SKM-1 (cell line): ENCODE results near the gene LINC01488.

Source experiments
- DNase-seq: peaks from one replicate; lab custom pipeline; 2025; ENCODE audit not compliant: unreplicated experiment; lab: John Stamatoyannopoulos, UW

The LINC01488 gene

GRCh38 chr11:69508974-69509373 is 27.5 kb downstream of the LINC01488 start:
- no peak for DNase-seq

DNA sequence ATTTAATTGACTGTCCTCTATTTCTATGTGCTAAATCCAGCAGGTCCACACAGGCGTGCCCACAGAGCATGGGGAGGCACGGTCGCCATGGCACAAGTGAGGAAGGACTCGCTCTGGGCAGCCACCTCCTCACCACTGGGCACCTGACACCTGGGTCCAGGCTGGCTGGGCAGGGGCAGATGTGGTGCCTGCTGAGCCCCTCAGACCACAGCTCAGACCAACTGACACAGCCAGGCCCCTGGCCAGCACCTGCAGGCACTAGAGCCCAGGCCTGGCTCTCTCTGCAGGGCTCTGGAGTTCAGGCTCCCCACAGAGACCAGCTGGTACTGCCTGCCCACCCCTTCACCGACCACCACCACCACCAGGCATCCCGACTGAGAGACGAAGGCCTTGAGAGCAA is 27.9 kb downstream of the LINC01488 start:
- no peak for DNase-seq

- DNase-seq: no peak
These were observed 28.5 kb downstream of the LINC01488 start for GRCh38 chr11:69509846-69510390.

GRCh38 chr11:69510471-69511357 is 29.3 kb downstream of the LINC01488 start:
- no peak for DNase-seq

- no peak for DNase-seq
These were observed 30.0 kb downstream of the LINC01488 start for GRCh38 chr11:69511358-69512055.

GRCh38 chr11:69512136-69512535 is 30.7 kb downstream of the LINC01488 start:
- no peak for DNase-seq

- no peak for DNase-seq
These were observed 31.3 kb downstream of the LINC01488 start for GRCh38 chr11:69512790-69513189.

- no peak for DNase-seq
These were observed 31.7 kb downstream of the LINC01488 start for GRCh38 chr11:69513196-69513595.

DNA sequence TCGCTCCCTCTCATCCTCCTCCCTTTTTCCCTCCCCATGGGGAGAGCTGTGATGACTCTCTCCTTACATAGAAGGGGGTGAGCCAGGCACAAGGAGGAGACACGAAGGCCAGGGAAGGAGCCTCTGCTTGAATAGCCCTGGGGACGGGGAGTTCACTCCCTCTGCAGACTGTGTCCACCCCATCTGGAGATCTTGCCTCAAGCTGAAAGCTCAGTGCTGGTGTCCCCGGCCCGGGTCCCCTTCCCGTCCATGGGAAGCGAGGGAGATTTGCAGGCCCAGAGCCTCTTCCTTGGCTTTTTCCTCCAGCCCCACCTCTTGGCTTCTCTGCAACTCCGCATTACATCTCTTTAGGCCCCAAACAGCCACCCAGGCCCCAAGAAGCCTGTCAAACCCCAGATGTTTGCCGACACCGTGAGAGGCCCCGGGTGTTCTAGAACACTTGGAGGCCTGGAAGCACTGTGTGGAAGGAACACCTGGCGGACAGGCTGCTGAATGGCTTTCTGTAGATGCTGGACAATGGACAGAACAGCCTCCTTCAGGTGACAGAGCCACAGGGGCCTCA is 32.3 kb downstream of the LINC01488 start:
- DNase-seq: no peak

DNA sequence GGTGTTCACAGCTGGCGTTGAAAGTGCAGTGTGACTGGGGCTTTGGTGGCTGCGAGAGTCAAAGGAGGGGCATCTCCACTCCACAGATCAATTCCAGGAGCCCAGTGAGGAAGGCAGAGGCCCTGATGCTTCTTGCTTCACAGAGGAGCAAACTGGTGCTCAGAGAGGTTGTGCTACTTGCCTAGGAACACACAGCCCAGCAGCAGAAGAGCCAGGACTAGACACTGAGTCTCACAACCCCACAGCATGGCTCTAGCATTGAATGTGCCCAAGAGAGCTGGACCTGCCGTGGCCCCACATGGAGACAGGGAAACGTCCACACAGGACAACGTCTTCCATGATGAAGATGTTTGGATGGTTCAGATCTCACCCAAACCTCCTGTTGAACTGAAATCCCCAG is 33.3 kb downstream of the LINC01488 start:
- DNase-seq: no peak

- peak; percentile 15 for DNase-seq
These were observed 34.1 kb downstream of the LINC01488 start for GRCh38 chr11:69515271-69516245.

DNA sequence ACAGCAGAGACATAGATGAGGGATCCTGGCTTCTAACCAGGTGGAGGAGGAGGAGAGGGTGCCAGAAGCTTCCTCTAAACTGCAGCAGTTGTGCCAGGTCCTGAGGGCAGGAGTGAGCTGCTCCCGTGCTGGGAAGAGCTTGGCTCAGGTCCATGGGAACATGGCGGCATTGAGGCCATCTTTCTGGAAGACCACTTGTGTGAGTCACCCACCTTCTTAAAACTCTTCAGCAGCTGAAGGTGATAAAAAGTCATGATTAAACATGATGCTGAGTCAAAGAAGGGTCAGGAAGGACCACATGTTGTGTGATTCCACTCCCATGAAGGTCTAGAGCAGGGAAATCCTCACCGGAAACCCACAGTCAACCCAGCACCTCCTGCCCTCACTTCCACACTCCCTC is 35.1 kb downstream of the LINC01488 start:
- no peak for DNase-seq

DNA sequence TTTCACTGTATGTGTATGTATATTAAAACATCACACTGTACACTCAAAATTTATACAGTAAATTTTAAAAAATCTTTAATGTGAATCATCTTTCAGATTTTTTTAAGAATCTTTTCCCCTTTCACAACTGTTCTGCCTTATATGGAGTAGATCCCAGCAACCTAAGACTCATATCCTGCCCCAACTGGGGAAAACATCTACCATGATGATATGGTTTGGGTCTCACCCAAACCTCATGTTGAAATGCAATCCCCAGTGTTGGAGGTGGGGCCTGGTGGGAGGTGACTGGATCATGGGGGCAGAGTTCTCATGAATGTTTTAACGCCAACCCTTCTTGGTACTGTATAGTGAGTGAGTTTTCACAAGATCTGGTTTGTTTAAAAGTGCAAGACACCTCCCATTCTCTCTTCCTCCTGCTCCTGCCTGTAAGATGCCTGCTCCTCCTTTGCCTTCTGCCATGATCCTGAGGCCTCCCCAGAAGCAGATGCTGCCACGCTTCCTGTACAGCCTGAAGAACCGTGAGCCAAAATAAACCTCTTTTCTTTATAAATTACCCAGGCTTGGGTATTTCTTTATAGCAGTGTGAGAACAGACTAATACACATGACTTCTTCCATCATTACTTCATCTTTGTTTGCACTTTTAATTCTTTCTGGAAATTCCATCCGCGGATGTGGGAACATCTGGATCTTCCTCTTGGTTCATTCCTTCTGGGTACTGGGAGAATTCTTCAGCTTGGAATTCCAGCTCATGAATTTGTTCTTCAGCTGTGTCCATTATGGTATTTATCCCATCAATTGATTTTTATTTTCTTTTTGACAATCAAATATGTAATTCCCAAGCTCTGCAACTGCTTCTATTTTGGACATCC is 36.9 kb downstream of the LINC01488 start:
- no peak for DNase-seq

DNA sequence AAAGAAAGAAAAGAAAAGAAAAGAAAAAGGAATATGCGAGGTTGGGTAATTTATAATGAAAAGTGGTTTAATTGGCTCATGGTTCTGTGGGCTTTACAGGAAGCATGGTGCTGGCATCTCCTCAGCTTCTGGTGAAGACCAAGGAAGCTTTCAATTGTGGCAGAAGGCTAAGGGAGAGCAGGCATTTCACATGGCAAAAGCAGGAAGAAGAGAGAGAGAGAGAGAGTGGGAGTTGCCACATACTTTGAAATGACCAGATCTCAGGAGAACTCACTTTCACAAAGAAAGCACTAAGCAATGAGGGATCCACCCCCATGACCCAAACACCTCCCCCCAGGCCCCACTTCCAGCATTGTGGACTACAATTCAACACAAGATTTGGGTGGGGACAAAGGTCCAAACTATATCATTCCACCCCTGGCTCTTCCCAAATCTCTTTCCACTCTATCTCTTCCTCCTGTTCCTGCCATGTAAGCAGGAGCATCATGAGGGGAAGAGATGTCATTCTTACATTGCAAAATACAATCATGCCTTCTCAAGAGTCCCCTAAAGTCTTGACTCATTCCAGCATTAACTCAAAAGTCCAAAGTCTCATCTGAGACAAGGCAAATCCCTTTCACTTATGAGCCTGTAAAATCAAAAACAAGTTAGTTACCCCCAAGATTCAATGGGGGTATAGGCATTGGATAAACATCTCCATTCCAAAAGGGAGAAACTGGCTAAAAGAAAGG is 38.9 kb downstream of the LINC01488 start:
- peak; percentile 3 for DNase-seq

- DNase-seq: no peak
These were observed 40.0 kb downstream of the LINC01488 start for GRCh38 chr11:69521457-69521856.

- DNase-seq: no peak
These were observed 42.0 kb downstream of the LINC01488 start for GRCh38 chr11:69523453-69523852.

DNA sequence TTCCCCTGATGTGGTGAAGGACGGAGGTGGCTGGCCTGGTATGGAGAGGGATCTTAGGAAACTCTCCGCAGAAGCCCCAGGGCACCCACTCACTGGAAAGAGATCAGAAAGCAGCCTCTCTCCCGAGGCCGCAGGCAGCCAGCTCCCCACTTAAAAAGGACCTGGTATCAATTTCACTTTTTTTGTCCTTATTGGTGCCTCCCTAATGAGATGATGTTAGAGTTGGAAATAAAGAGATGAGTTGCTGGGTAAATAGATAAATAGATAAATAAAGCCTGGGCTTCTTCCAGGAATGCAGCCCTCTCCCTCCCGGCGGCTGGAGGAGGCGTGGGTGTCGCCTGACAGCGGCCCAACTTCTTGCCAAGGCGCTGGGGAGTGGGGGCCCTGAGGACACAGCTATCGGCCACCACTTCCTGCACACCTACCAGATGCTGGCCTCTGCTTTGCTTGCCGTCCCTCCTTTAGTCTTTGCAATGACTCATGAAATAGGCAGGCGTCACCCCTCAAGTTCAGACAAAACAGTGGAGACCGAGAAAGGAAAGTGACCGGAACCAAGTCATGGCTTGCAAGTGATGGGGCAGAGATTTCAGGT is 42.9 kb downstream of the LINC01488 start:
- no peak for DNase-seq

DNA sequence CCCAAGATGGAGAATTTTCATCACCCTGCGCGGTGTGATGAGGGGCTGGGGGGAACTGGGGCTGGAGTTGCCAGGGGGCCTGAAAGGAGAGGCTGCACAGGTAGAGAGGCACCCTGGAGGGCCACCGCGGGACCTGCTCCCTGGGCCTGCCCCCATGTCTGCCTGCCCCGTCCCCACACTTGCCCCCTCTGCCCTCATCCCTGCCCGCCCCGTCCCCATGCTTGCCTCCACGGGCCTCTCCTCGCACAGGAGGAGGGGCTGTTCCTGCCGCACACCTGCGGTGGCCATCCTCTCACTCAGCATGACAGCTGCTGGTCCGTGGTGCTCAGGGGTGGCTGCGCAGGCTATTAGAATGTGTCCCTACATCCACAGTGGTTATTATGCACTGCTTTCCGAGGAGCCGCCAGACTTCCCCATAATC is 43.5 kb downstream of the LINC01488 start:
- DNase-seq: no peak
